ENCODE results near the gene MC1R. TPM values are rescaled to one million over a fixed set of nuclear protein-coding genes. Genes with fewer than 3 reads are reported as not detected.

MC1R gene
- total and polyA plus RNA-seq, 2 of the 8 experiments (the other 6 are each of a cell fraction or from before 2014, with no cell fraction given) = 2.2 to 2.9 TPM

GRCh38 chr16:89881368-89881730 is 37.3 kb upstream of the MC1R start:
- 94% methylated on average over 6 of the region's 6 CpGs; no CpG with 5 or more reads in 1 of the 2 experiments for WGBS, 2 experiments (ENCODE audit: extremely low coverage in 1 of 2, insufficient coverage in 1 of 2, insufficient read length in 1 of 2, insufficient replicate concordance in 2 of 2, low coverage in 1 of 2, low lambda C conversion rate in 2 of 2, missing lambda C conversion rate in 1 of 2)
- Histone ChIP-seq H3K79me1 (ENCODE audit: low read depth, low read length) (peaks cover 6% of the 10 kb centered on the region), H3K27ac (ENCODE audit: low read depth, low read length) (no peak overlapping the region), H3K9ac (replicated peaks in 1 of 4; ENCODE audit: extremely low read depth in 1 of 4, low read depth in 3 of 4, low read length in 3 of 4) (no peak overlapping the region), H4K91ac (replicated peaks; ENCODE audit: insufficient read length, low read length) (no peak overlapping the region), H3K36me3 (ENCODE audit: control insufficient read depth in 2 of 4, insufficient read depth in 4 of 4, low read length in 3 of 4) (peaks cover 11 to 33% (median 22%) of the 10 kb centered on the region in 4 experiments), H3K18ac (ENCODE audit: extremely low read depth, low read length) (no peak overlapping the region), H3K4me1 (replicated peaks in 1 of 4; ENCODE audit: control insufficient read depth in 3 of 4, insufficient read depth in 4 of 4, low read length in 3 of 4) (no peaks in the 10 kb centered on the region), H3K9me3 (ENCODE audit: insufficient read depth in 2 of 2, low read depth in 1 of 2, low read length in 1 of 2) (peaks cover 0 to 5% of the 10 kb centered on the region in 2 experiments; a peak in 1 of 4 replicates), H3K79me2 (ENCODE audit: control insufficient read depth in 1 of 2, insufficient read depth in 2 of 2, low read length in 2 of 2) (peaks cover 3 to 29% of the 10 kb centered on the region in 2 experiments; a peak in 3 of 4 replicates), H4K20me1 (replicated peaks in 1 of 2; ENCODE audit: control insufficient read depth in 1 of 2, insufficient read depth in 2 of 2, low read length in 2 of 2) (peaks cover 0 to 14% of the 10 kb centered on the region in 2 experiments), H2BK12ac (ENCODE audit: low read depth, low read length) (no peak overlapping the region), H3K4me2 (ENCODE audit: insufficient read depth in 1 of 2, low read depth in 2 of 2, low read length in 2 of 2) (no peak overlapping the region), H3K56ac (replicated peaks; ENCODE audit: insufficient read length, low read depth, low read length) (no peak overlapping the region), H2BK20ac (ENCODE audit: low read length) (no peak overlapping the region), H3K23me2 (ENCODE audit: low read depth, low read length) (no peaks in the 10 kb centered on the region), H3K27me3 (replicated peaks in 1 of 4; ENCODE audit: control insufficient read depth in 3 of 4, extremely low read depth in 1 of 4, insufficient read depth in 3 of 4, low read length in 3 of 4) (no peaks in the 10 kb centered on the region), H3K23ac (ENCODE audit: insufficient read length) (no peak overlapping the region), H4K8ac (ENCODE audit: extremely low read depth, insufficient read depth, low read length) (no peak overlapping the region), H2BK15ac (ENCODE audit: low read length) (no peak overlapping the region), H3K4me3 (ENCODE audit: extremely low read depth in 1 of 4, insufficient read depth in 2 of 4, low read depth in 3 of 4, low read length in 4 of 4) (no peak overlapping the region), H2BK120ac (replicated peaks; ENCODE audit: low read depth, low read length) (no peak overlapping the region), H2BK5ac (ENCODE audit: low read depth, low read length) (no peak overlapping the region), H2AFZ (ENCODE audit: low read length) (no peak overlapping the region), H3K4ac (replicated peaks; ENCODE audit: insufficient read length, low read depth, low read length) (no peak overlapping the region), H4K5ac (ENCODE audit: insufficient read length, low read depth, low read length) (no peak overlapping the region), H3K14ac (ENCODE audit: insufficient read length) (no peak overlapping the region), H2AK5ac (ENCODE audit: low read depth, low read length) (no peak overlapping the region)
- TF ChIP-seq CBX8 (IDR thresholded peaks at IDR 0.05; ENCODE audit: borderline replicate concordance, low read depth, low read length) (no peak), SP4 (IDR thresholded peaks at IDR 0.05; ENCODE audit: low read length) (no peak), TAF7 (optimal IDR thresholded peaks at IDR 0.05; ENCODE audit: borderline replicate concordance, low read depth, low read length) (no peak), SAP30 (IDR thresholded peaks at IDR 0.05; ENCODE audit: insufficient read depth, insufficient replicate concordance, low read length) (no peak), CTBP2 (IDR thresholded peaks at IDR 0.05; ENCODE audit: borderline replicate concordance, insufficient read depth, insufficient read length, low read length) (no peak), SIX5 (IDR thresholded peaks at IDR 0.05; ENCODE audit: low read depth, low read length) (no peak), CEBPB (IDR thresholded peaks at IDR 0.05; ENCODE audit: low read depth, low read length) (no peak), SRF (IDR thresholded peaks at IDR 0.05; ENCODE audit: low read depth, low read length) (no peak), FOSL1 (IDR thresholded peaks at IDR 0.05; ENCODE audit: insufficient read depth, low read depth, low read length) (no peak), TEAD4 (IDR thresholded peaks at IDR 0.05; ENCODE audit: low read depth, low read length) (no peak), ASH2L (IDR thresholded peaks at IDR 0.05; ENCODE audit: low read length) (no peak), TAF1 (IDR thresholded peaks at IDR 0.05; ENCODE audit: low read depth, low read length) (no peak), GABPA (IDR thresholded peaks at IDR 0.05; ENCODE audit: borderline replicate concordance, insufficient read depth, low read length) (no peak)
- FAIRE-seq (no peak), DNase-seq (ENCODE audit: low read depth in 1 of 2, low spot score in 2 of 2) (no peak)
- ChIA-PET POLR2A (ENCODE audit: partially characterized antibody) (interaction anchor here (1.1 to 1.4 kb wide), 2 partner anchors 10 to 335 kb away, joined by 3 read pairs; no protein-coding TSS in a partner anchor), CTCF (ENCODE audit: partially characterized antibody) (interaction anchor here (0.6 to 1.3 kb wide), 3 partner anchors 21 to 44 kb away, joined by 3 to 6 read pairs (median 6); no protein-coding TSS in a partner anchor)
